Lower leg skin (tissue), 4 donors: ENCODE data around the gene ENDOU. TPM values are rescaled to one million over a fixed set of nuclear protein-coding genes. Genes with fewer than 3 reads are reported as not detected.
A peak's percentile ranks its signal among the peaks of the same experiment; 100 is the strongest.

ENCODE experiments used
- DNase-seq, 2 donors: peaks; one replicate each; pipeline ENCODE4 v3.0.0-alpha.2; 2019; ENCODE audit warnings: low spot score in 2 of 2
- H3K4me3 ChIP-seq: fragments of 200-600 bp; sonication (generic); 2 replicates; pipeline ENCODE4 v1.5.1; 2017; ENCODE audit warnings: mild to moderate bottlenecking, low read depth; ENCODE audit not compliant: poor library complexity, severe bottlenecking
- CTCF ChIP-seq, 3 donors: fragments of 450-650 bp; IDR thresholded peaks; one replicate each; pipeline ENCODE4 v1.5.1; 2016; ENCODE audit warnings: antibody characterized with exemption in 3 of 3, mild to moderate bottlenecking in 3 of 3, moderate library complexity in 2 of 3
- POLR2A ChIP-seq, 2 donors: fragments of 450-650 bp; IDR thresholded peaks; one replicate each; pipeline ENCODE4 v1.6.1; 2016 to 2017; ENCODE audit warnings: antibody characterized with exemption in 2 of 2, mild to moderate bottlenecking in 1 of 2, moderate library complexity in 1 of 2
- WGBS, 2 donors: methylation state at CpG; one replicate each; pipeline ENCODE4 v1.1.5; 2018; 5-methylcytosine and 5-hydroxymethylcytosine counted together
- intact Hi-C: fragments of 100-400 bp; cut with DNase I; formaldehyde crosslinking; loops from one replicate; pipeline ENCODE4 v1.15.0; 2023; ENCODE audit warnings: low total_unique reads
- total RNA-seq, 4 donors: library from RNA; depleted of rRNA; stranded (reverse); fragments of >200 nt; gene quantifications; one replicate each; pipeline ENCODE4 v1.1.0, GENCODE V29; 2016

ENDOU gene
- total RNA-seq, 4 donors from 2014 or later, result 6.4 to 30.5 (median 17.8) TPM

- TF ChIP-seq POLR2A (IDR thresholded peaks at IDR 0.05) (no peak), CTCF (IDR thresholded peaks at IDR 0.05) (peak in 1 of 3 donors; percentile 77)
- 8 to 13% methylated on average over 13 of the region's 13 CpGs for WGBS, 2 donors
- intact Hi-C loops, result loop anchor here (5.0 kb wide), 2 partner anchors 60 to 120 kb away; no protein-coding TSS in a partner anchor
- H3K4me3 ChIP-seq, result no peak overlapping the region
- peak; percentile 81 to 95 for DNase-seq
Observed at GRCh38 chr12:47717443-47718193, 7.7 kb downstream of the ENDOU start.

GRCh38 chr12:47717046-47717442, 8.2 kb downstream of the ENDOU start:
- intact Hi-C loops, result loop anchor here (5.0 kb wide), 2 partner anchors 60 to 120 kb away; no protein-coding TSS in a partner anchor
- WGBS, 2 donors, result 77 to 80% methylated on average over 6 of the region's 6 CpGs
- no peak overlapping the region for H3K4me3 ChIP-seq
- TF ChIP-seq POLR2A (IDR thresholded peaks at IDR 0.05) (no peak), CTCF (IDR thresholded peaks at IDR 0.05) (no peak)
- no peak for DNase-seq

- TF ChIP-seq CTCF (IDR thresholded peaks at IDR 0.05) (no peak), POLR2A (IDR thresholded peaks at IDR 0.05) (no peak)
- intact Hi-C loops, result loop anchor here (5.0 kb wide), 2 partner anchors 61 to 121 kb away; no protein-coding TSS in a partner anchor
- H3K4me3 ChIP-seq, result no peak overlapping the region
- no peak for DNase-seq
- 68 to 71% methylated on average over 13 of the region's 13 CpGs for WGBS, 2 donors
Observed at GRCh38 chr12:47715877-47716548, 9.3 kb downstream of the ENDOU start.

GRCh38 chr12:47715393-47715876, 9.9 kb downstream of the ENDOU start:
- 8 to 12% methylated on average over 10 of the region's 10 CpGs for WGBS, 2 donors
- DNase-seq, result peak; percentile 78 to 96
- intact Hi-C loops, result loop anchor here (5.0 kb wide), 2 partner anchors 62 to 122 kb away; no protein-coding TSS in a partner anchor
- TF ChIP-seq CTCF (IDR thresholded peaks at IDR 0.05), result peak in 1 of 3 donors; percentile 70
- TF ChIP-seq POLR2A (IDR thresholded peaks at IDR 0.05), result no peak
- H3K4me3 ChIP-seq, result no peak overlapping the region

- H3K4me3 ChIP-seq, result no peak overlapping the region
- DNase-seq, result no peak
- TF ChIP-seq POLR2A (IDR thresholded peaks at IDR 0.05) (no peak), CTCF (IDR thresholded peaks at IDR 0.05) (no peak)
- WGBS, 2 donors, result 39 to 43% methylated on average over 5 of the region's 5 CpGs
- intact Hi-C loops, result loop anchor here (5.0 kb wide), 2 partner anchors 62 to 122 kb away; no protein-coding TSS in a partner anchor
Observed at GRCh38 chr12:47714826-47715386, 10.4 kb downstream of the ENDOU start.
